ENCODE measurements around the gene CAMK1.
"Not testable (repeated sequence)": the region's sequence is repeated elsewhere in the genome, so short reads cannot be mapped to it uniquely, and the experiment has no call there.

Gene CAMK1

DNA sequence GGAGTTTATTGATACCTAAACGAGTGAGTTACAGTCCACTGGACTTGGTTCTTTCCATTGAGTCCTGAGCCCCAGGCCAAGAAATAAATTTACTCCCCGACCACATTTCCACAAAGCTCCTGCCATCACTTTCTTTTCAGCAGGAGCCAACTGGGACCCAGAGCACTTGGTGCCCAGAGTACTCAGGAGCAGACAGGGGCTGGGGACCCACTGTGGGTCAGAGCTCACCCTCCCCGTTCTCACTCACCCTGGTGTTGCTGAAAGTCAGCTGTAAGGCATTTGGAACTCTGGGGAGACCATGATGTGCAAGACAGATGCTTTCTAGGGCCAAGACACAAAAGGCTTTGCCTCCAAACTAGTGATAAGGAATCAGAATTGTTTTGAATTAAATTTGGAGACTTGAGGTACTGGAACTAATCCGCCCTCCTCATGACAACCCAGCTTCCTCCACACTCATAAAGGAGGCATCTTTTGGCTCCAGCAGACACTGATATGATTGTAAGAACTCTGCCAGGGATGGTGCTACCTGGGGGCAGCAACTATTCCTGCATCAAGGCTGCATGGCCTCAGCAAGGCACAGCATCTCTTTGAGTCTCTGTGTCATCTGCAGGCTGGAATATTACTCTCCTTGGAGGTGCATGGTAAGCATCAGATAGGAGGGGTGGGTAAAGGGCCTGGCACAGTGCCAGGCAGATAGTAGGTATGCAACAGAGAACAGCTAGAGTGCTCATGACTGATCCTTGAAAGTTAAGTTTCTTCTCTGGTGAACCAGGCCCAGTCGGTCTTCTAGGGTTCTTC is 7.3 kb upstream of the CAMK1 start:
- in situ Hi-C loops (cut with MboI; ENCODE audit: low sequenced_read_pairs): no loop called here

DNA sequence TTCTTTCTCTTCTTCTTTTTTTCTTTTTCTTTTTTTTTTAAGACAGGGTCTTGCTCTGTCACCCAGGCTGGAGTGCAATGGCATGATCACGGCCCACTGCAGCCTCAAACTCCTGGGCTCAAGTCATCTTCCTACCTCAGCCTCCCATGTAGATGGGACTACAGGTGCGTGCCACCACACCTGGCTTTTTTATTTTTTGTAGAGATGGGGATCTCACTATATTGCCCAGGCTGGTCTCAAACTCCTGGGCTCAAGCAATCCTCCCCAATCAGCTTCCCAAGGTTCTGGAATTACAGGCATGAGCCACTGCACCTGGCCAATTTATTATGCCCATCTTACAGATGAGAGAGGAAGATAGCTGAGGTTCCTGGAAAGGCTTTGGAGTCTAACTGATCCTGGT is 1.3 kb upstream of the CAMK1 start:
- in situ Hi-C loops (cut with MboI; ENCODE audit: low sequenced_read_pairs): not testable (repeated sequence)

DNA sequence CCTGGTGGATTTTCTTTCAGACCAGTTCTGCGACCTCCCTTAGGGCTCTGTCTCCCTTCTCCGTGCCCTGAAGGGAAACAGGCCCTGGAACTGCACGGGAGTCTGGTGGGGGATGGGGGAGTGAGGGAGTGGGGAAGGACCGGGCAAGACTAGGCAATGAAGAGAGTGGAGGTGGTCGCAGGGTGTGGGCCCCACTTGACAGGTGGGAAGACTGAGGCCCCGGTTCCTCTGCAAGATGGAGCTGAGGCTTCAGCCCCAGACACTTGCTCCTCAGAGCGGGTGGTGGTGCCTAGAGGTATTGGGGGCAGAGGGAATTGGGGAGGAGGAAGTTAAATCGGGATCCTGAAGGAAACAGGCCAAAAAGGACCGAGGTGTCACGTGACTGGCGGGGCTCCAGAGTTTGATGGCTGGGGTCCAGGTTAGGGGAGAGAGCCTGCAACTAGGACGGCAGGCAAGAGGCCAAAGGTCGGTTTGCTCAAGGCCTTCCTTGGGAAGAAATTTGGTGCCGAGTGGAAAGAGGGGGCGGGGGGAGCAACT is 597 bp upstream of the CAMK1 start:
- in situ Hi-C loops (cut with MboI; ENCODE audit: low sequenced_read_pairs): no loop called here

- in situ Hi-C loops (cut with MboI; ENCODE audit: low sequenced_read_pairs): no loop called here
Measured at GRCh38 chr3:9769012-9769411, 735 bp downstream of the CAMK1 start.

DNA sequence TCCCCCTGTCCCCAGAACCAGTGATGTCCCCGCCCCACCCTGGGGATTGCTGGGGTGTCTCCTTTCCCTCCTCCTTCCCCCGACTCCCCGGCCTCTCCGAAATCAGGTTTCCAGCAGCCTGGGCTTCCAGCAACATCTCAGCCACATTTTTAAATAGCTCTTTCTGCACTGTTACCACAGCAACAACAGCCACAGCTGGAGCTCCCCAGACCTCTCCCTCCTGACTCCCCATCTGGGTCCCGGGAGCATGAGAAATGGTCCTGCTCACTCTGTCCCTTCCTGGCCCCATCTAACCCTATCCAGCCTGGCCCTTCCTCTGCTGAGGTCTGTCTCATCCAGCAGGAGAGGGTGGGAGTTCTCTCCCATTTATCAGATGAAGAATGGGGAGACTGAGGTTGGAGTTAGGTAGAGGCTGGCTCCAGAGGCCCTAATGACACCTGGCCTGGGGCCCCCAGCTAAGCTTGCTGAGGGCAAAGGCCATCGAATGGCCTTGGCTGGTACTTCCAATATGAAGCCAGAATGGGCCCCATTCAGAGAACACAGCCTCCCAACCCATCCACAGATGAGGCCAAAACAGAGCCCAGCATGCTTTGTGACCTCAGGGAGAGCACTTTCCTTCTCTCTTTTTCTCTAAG is 1.5 kb downstream of the CAMK1 start:
- in situ Hi-C loops (cut with MboI; ENCODE audit: low sequenced_read_pairs): no loop called here

GRCh38 chr3:9767418-9767817 is 2.3 kb downstream of the CAMK1 start:
- in situ Hi-C loops (cut with MboI; ENCODE audit: low sequenced_read_pairs): no loop called here

- in situ Hi-C loops (cut with MboI; ENCODE audit: low sequenced_read_pairs): no loop called here
Measured at GRCh38 chr3:9765865-9766264, 3.9 kb downstream of the CAMK1 start.

GRCh38 chr3:9762871-9763270 is 6.9 kb downstream of the CAMK1 start:
- in situ Hi-C loops (cut with MboI; ENCODE audit: low sequenced_read_pairs): no loop called here

DNA sequence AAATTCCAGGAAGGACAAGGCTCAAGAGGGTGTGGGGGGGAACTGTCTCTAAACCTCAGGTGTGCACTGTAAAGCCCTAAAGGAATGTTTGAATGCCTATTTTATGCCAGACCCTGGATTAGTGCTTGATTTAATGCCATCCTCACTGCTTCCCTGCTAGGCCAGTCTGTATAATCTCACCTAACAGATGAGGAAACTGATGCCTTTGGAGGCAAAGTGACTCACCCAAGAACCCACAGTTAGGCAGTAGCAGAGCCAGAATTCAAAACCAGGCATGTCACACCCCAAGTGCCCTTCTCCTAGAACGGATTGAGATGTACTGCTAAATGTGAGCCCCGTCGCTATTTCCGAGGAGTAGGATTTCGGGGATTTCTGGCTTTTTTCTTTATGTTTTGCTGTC is 7.8 kb downstream of the CAMK1 start:
- in situ Hi-C loops (cut with MboI; ENCODE audit: low sequenced_read_pairs): no loop called here

DNA sequence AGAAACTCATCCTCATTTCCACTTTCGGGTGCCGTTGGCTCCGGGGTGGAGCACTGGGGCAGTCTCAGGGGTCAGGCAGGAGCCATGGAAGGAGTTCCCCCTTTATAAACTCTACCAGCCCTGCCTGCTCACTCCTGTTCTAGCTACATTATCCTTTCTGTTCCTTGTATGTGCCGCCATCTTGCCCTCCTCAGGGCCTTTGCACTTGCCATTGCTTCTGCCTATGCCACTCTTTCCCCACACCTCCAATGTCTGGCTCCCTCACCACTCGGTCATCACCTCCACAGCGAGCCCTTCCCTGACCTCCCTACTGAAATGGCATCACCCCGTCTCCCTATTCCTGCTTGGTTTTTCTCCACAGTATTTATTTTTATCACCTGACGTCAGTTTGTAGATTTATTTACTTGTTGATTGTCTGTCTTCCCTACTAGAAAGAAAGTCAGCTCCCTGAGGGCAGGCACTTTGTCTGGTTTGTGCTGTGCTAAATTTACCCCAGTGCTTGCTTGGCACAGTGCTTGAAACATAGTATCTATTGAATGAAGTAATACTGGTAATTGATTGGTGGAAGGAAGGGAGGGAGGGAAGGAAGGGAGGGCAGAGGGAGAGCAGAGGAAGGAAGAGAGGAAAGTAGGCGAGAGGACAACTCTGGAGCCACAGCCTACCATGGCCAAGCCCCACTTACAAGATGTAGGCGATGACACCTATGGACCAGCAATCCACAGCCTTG is 8.8 kb downstream of the CAMK1 start:
- in situ Hi-C loops (cut with MboI; ENCODE audit: low sequenced_read_pairs): no loop called here

- in situ Hi-C loops (cut with MboI; ENCODE audit: low sequenced_read_pairs): no loop called here
Measured at GRCh38 chr3:9757427-9757826, 12.3 kb downstream of the CAMK1 start.

GRCh38 chr3:9754678-9755077 is 15.1 kb downstream of the CAMK1 start:
- in situ Hi-C loops (cut with MboI; ENCODE audit: low sequenced_read_pairs): no loop called here

GRCh38 chr3:9750556-9751411 is 19.0 kb downstream of the CAMK1 start:
- in situ Hi-C loops (cut with MboI; ENCODE audit: low sequenced_read_pairs): no loop called here

- in situ Hi-C loops (cut with MboI; ENCODE audit: low sequenced_read_pairs): no loop called here
Measured at GRCh38 chr3:9749645-9750555, 19.8 kb downstream of the CAMK1 start, which contains the start of gene OGG1. Gene OGG1, plus strand, starts transcription at chr3:9749952. Its CDS starts 335 bp downstream, at chr3:9750287.

GRCh38 chr3:9749296-9749644 is 20.5 kb downstream of the CAMK1 start:
- in situ Hi-C loops (cut with MboI; ENCODE audit: low sequenced_read_pairs): no loop called here

- in situ Hi-C loops (cut with MboI; ENCODE audit: low sequenced_read_pairs): no loop called here
Measured at GRCh38 chr3:9748031-9748430, 21.7 kb downstream of the CAMK1 start.

DNA sequence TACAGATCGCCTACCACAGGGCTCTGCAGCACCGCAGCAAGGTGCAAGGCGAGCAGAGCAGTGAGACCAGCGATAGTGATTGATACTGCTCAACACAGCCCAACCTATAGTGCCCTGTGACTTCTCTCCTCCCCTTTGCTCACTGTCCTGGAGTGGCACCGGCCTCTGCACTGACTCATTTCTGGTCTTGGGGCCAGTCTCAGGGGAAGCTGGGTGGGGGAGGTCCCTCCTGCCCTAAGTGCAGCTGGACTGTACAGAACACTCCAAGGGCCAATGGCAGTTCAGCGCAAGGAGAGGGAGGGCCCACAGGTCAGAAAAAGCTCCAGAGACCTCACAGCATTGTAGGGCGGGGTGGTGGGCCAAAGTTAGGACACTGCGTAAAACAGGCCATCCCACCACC is 22.5 kb downstream of the CAMK1 start:
- in situ Hi-C loops (cut with MboI; ENCODE audit: low sequenced_read_pairs): no loop called here

- in situ Hi-C loops (cut with MboI; ENCODE audit: low sequenced_read_pairs): no loop called here
Measured at GRCh38 chr3:9746330-9746729, 23.4 kb downstream of the CAMK1 start.

DNA sequence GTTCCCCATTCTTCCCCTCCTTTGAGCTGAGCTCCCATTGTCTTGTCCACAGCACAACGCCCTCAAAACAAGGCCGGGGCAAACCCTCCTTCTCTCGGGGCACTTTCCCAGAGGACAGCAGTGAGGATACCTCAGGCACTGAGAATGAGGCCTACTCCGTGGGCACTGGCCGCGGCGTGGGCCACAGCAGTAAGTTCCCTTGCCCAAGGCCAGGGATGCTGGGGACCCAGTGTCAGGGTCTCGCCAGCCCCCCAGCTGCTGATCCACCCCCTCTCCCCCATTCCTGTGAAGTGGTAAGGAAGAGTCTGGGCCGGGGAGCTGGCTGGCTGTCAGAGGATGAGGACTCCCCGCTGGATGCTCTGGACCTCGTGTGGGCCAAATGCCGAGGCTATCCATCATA is 24.2 kb downstream of the CAMK1 start:
- in situ Hi-C loops (cut with MboI; ENCODE audit: low sequenced_read_pairs): no loop called here

DNA sequence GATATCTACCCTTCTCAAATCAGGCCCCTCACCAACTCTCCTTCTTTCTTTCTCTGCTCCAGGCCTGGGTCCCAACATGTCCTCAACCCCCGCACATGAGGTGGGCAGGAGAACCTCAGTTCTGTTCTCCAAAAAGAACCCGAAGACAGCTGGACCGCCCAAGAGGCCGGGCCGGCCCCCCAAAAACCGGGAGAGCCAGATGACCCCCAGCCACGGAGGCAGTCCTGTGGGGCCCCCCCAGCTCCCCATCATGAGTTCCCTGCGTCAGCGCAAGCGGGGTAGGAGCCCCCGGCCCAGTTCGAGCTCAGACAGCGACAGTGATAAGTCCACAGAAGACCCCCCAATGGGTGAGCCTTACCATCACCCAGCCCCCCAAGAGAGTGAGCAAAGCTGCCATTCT is 25.6 kb downstream of the CAMK1 start:
- in situ Hi-C loops (cut with MboI; ENCODE audit: low sequenced_read_pairs): no loop called here

Measured in hTERT RPE-1 (cell line).